Adrenal gland (tissue), 12 donors: Measurements from ENCODE around the gene PDK2. TPM values are rescaled to one million over a fixed set of nuclear protein-coding genes. Genes with fewer than 3 reads are reported as not detected.

Experiments used
- DNase-seq, 7 donors: peaks; one replicate each; pipeline ENCODE4 v3.0.0-alpha.2; 2019 to 2020
- H3K27ac ChIP-seq, 5 donors: fragments of 200-600 bp; sonication (generic) in 4 of 5; 1 replicate in 3 of 5; 2 replicates in 2 of 5; pipeline versions ENCODE4 v1.5.1 to v1.8.0; 2016 to 2020; ENCODE audit warnings: mild to moderate bottlenecking in 1 of 5
- H3K27me3 ChIP-seq: fragments of 200-600 bp; 2 replicates; pipeline ENCODE4 v1.8.0; 2021
- H3K36me3 ChIP-seq, 2 donors: fragments of 200-600 bp; replicated peaks in 1 of 2; 1 replicate in 1 of 2; 2 replicates in 1 of 2; pipeline versions ENCODE4 v1.5.1 to v1.8.0; 2018 to 2022
- H3K4me1 ChIP-seq, 2 donors: fragments of 200-600 bp; replicated peaks in 1 of 2; 1 replicate in 1 of 2; 2 replicates in 1 of 2; pipeline versions ENCODE4 v1.5.1 to v1.8.0; 2018 to 2021
- H3K4me3 ChIP-seq, 4 donors: fragments of 200-600 bp; sonication (generic) in 3 of 4; one replicate each; pipeline ENCODE4 v1.5.1; 2016 to 2018
- H3K9me3 ChIP-seq, 3 donors: fragments of 200-600 bp; sonication (generic) in 1 of 3; replicated peaks in 1 of 3; 1 replicate in 2 of 3; 2 replicates in 1 of 3; pipeline versions ENCODE4 v1.5.1 to v1.8.0; 2016 to 2021
- POLR2A ChIP-seq, 2 donors: fragments of 450-650 bp; IDR thresholded peaks; one replicate each; pipeline ENCODE4 v1.6.1; 2017; ENCODE audit warnings: antibody characterized with exemption in 2 of 2, mild to moderate bottlenecking in 2 of 2, moderate library complexity in 1 of 2
- WGBS, 4 donors: extraction: QIAGEN DNeasy Blood & Tissue Kit in 2 of 4; methylation state at CpG; one replicate each; pipeline versions ENCODE4 v1.1.5 to v1.1.7; 2013 to 2017; 5-methylcytosine and 5-hydroxymethylcytosine counted together
- intact Hi-C, 2 donors: fragments of 100-400 bp; cut with DNase I; formaldehyde crosslinking; loops; one replicate each; pipeline versions ENCODE4 v1.14.1 to v1.15.0; 2022 to 2023
- polyA plus RNA-seq, 3 donors: library from polyadenylated mRNA; stranded (reverse); fragments of 200-250 nt in 2 of 3; fragments of 350-450 nt in 1 of 3; fragmentation: Illumina TruSeq in 1 of 3; extraction: RNeasy Lipid Tissue Mini Kit (QIAGEN cat#74804) in 1 of 3; gene quantifications; one replicate each; pipeline ENCODE4 v1.2.3, GENCODE V29; 2013 to 2014
- total RNA-seq, 9 donors: library from RNA; depleted of rRNA in 4 of 9; stranded (reverse); fragments of >200 nt in 4 of 9; fragments of 120-200 nt in 1 of 9; fragmentation: NEBNext Ultra II Directional in 1 of 9; extraction: Animal tissue kit (Norgen Biotek cat#: 25700) in 1 of 9; gene quantifications; one replicate each; pipeline versions ENCODE4 v1.1.0 to v1.2.4, GENCODE V29; 2013 to 2023
- TF ChIP-seq, protein P1 (sequence below), 6 experiments: fragments of 450-650 bp in 4 of 6; fragments of 200-600 bp in 2 of 6; sonication (generic) in 1 of 6; IDR thresholded peaks; 1 replicate in 5 of 6; 2 replicates in 1 of 6; pipeline versions ENCODE4 v1.5.1 to v1.8.0; 2016 to 2021; ENCODE audit warnings: antibody characterized with exemption in 6 of 6, mild to moderate bottlenecking in 2 of 6, moderate library complexity in 1 of 6
- donor health status: healthy with polysubstance abuse.
- donor health status: Bipolar disorder and iron deficiency.
- donor health status: DM: yes; HTN: yes; CAD: no.
- donor health status: DM: no; HTN: no; CAD: no.
- donor health status: DM: no; HTN: no; CAD: no.
- donor health status: DM: yes; HTN: yes; CAD: no.

Gene PDK2
- total and polyA plus RNA-seq, 12 donors, result 28.4 to 225 (median 124) TPM

DNA sequence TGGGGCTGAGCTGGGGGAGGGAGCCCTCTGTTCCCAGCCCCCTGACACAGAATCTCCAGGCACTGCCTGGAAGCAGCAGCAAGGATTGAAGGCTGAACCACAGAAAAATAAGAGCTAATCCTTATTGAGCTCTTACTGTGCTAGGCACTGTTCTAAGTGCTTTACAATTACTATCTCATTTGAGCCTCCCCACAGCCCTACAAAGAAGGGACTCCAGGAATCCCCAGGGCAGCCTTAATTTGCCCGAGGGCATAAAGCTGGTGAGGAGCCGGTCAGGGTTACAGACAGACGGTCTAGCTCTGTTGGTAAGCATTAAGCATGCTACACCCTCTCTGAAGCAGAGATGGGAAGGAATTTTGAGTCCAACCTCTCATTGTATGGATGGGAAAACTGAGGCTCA is 27.8 kb downstream of the PDK2 start:
- Histone ChIP-seq H3K27ac (peak overlapping the region in 1 of 5 donors; percentile 58), H3K27me3 (no peaks in the 10 kb centered on the region), H3K4me1 (peaks cover 0 to 8% of the 10 kb centered on the region in 2 donors), H3K36me3 (no peaks in the 10 kb centered on the region), H3K4me3 (no peak overlapping the region), H3K9me3 (no peaks in the 10 kb centered on the region)
- TF ChIP-seq, protein P1, sequence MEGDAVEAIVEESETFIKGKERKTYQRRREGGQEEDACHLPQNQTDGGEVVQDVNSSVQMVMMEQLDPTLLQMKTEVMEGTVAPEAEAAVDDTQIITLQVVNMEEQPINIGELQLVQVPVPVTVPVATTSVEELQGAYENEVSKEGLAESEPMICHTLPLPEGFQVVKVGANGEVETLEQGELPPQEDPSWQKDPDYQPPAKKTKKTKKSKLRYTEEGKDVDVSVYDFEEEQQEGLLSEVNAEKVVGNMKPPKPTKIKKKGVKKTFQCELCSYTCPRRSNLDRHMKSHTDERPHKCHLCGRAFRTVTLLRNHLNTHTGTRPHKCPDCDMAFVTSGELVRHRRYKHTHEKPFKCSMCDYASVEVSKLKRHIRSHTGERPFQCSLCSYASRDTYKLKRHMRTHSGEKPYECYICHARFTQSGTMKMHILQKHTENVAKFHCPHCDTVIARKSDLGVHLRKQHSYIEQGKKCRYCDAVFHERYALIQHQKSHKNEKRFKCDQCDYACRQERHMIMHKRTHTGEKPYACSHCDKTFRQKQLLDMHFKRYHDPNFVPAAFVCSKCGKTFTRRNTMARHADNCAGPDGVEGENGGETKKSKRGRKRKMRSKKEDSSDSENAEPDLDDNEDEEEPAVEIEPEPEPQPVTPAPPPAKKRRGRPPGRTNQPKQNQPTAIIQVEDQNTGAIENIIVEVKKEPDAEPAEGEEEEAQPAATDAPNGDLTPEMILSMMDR (IDR thresholded peaks at IDR 0.05), result no peak
- TF ChIP-seq POLR2A (IDR thresholded peaks at IDR 0.05), result no peak
- DNase-seq, result no peak
- WGBS, 4 donors, result 87 to 98% (median 93%) methylated on average over 3 of the region's 3 CpGs
- intact Hi-C loops, result no loop called here

DNA sequence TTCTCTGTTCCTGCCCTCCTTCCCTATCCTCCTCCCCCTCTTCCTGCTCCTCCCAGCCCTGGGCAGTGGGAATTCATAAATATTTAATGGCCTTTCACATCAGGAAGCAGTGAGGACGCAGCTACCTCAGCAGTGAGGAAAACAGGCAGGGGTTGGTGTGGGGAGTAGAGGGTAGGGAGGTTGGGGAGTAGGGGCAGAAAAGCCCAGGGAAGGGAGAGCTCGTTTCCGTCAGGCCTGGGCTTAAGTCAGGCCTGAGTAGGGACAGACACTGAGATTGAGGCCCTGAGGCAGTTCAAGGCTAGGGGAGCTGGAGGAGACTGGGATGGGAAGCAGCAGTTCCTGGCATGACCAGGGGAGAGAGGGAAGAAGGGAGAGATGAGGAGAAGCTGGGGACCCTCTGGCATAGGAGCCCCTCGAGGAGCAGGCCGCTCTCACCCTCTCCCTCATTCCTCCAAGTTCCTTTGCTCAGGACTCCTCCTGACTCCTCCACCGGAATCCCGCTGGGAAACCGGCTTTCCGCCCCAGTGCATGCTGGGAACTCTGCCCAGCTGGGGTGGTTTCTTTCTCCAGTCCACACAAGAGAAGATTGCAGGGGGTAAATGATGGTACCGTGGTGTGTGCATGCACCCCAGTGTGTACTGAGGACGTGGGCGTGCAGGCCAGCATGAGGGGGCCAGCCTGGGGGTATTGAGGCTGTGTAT is 28.6 kb downstream of the PDK2 start:
- H3K27me3 ChIP-seq, result no peaks in the 10 kb centered on the region
- H3K4me1 ChIP-seq, result peaks cover 0 to 8% of the 10 kb centered on the region in 2 donors
- no peak for TF ChIP-seq POLR2A (IDR thresholded peaks at IDR 0.05)
- TF ChIP-seq, protein P1 (IDR thresholded peaks at IDR 0.05), result no peak
- peak in 2 of 7 donors; percentile 14 to 22 for DNase-seq
- H3K9me3 ChIP-seq, result no peaks in the 10 kb centered on the region
- H3K27ac ChIP-seq, result peak overlapping the region in 3 of 5 donors; percentile 5 to 58 (median 10)
- intact Hi-C loops, result no loop called here
- H3K36me3 ChIP-seq, result no peaks in the 10 kb centered on the region
- no peak overlapping the region for H3K4me3 ChIP-seq
- 47 to 62% (median 54%) methylated on average over 12 of the region's 12 CpGs for WGBS, 4 donors

DNA sequence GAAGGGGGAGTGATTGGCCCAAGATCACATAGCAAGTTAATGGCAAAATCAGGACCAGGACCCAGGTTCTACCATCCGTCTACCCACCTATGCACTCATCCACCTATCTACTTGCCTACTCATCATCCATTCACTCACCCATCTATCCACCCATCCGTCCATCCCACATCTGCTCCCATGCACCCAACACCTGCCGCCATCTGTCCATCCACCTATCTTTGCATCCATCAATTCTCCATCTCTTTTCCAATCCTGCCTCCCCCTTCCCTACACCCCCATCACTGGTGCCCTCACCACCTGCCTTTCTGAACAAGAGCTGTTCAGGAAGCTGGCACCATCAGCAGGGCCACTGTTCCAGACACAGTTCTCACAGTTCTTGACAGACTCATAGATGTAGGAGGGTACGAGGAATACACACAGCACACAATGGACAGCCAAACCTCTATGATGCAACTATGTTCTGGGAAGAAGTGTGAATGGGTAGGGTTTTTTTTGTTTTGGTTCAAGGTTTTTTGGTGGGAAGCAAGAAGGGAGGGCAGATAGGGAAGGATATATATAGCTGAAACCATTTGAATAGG is 30.4 kb downstream of the PDK2 start:
- peak in 1 of 7 donors; percentile 12 for DNase-seq

DNA sequence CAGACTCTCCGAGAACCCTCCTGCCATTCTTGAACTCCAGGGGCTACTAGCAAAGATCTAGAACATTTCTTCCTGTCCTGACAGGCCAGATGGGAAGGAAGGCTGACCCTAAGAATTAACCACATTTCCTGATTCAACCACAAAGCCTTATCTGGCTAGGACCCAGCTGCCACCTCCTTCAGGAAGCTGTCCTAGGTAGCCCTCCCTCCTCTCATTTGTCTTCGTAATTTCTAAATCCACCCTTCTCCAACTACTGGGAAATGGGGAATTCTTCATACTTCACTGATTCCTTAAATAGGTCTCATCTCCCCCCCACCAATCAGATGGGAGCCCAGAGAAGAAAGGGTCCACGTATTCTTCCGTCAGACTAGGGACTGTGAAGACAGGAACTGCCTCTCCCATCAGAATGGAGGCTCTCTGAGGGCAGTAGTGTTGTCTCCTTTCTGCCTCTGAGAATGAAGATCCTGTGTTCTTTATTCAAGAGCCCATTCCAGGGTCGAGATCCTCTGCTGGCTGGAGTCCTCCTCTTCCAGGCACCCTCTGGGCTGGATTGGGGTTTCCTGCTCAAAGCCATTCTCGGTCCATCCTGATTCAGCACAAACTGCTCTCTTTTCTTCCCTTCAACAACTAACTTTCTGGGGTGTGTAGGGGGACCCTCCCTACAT is 32.7 kb downstream of the PDK2 start:
- Histone ChIP-seq H3K27me3 (no peaks in the 10 kb centered on the region), H3K27ac (peak overlapping the region in 1 of 5 donors; percentile 52), H3K9me3 (no peaks in the 10 kb centered on the region), H3K4me3 (no peak overlapping the region), H3K36me3 (no peaks in the 10 kb centered on the region), H3K4me1 (peaks cover 12 to 17% of the 10 kb centered on the region in 2 donors)
- DNase-seq, result peak in 1 of 7 donors; percentile 17
- WGBS, 4 donors, result 63 to 68% (median 64%) methylated on average over 6 of the region's 6 CpGs
- intact Hi-C loops, result no loop called here
- TF ChIP-seq, protein P1 (IDR thresholded peaks at IDR 0.05), result no peak
- no peak for TF ChIP-seq POLR2A (IDR thresholded peaks at IDR 0.05)

More for the DNA sequence above, 30.4 kb downstream of the PDK2 start:
- intact Hi-C loops, result no loop called here
- H3K27me3 ChIP-seq, result no peaks in the 10 kb centered on the region
- H3K9me3 ChIP-seq, result no peaks in the 10 kb centered on the region
- H3K36me3 ChIP-seq, result no peaks in the 10 kb centered on the region
- H3K4me1 ChIP-seq, result peaks cover 9 to 12% of the 10 kb centered on the region in 2 donors
- no peak overlapping the region for H3K27ac ChIP-seq
- TF ChIP-seq, protein P1 (IDR thresholded peaks at IDR 0.05), result no peak
- no peak for TF ChIP-seq POLR2A (IDR thresholded peaks at IDR 0.05)
- 89 to 96% (median 89%) methylated on average over 4 of the region's 4 CpGs for WGBS, 4 donors
- H3K4me3 ChIP-seq, result no peak overlapping the region
